Measurements from ENCODE around the gene ELK4.

DNA sequence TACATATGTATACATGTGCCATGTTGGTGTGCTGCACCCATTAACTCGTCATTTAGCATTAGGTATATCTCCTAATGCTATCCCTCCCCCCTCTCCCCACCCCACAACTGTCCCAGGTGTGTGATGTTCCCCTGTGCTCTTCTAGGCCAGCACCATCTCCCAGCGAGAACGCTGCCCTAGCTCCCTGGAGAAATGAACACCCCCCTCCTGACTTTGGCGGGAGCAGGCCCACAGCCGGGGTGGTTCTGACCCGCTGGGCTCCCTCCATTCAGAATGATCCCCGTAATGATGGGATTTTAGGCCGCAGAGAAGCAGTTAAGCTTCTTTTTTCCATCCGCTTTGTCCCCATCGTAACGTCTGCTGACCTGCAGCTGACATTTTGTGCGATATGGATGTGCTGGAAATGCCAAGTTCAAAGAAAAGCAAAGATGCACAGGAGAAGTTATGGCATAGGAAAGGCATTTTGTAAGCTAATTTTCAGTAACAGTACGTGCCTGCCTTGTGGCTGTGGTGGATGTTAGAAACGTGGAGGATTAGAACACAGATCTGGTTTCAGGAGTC, 39.3 kb downstream of the ELK4 start:
- TF ChIP-seq, protein P1, sequence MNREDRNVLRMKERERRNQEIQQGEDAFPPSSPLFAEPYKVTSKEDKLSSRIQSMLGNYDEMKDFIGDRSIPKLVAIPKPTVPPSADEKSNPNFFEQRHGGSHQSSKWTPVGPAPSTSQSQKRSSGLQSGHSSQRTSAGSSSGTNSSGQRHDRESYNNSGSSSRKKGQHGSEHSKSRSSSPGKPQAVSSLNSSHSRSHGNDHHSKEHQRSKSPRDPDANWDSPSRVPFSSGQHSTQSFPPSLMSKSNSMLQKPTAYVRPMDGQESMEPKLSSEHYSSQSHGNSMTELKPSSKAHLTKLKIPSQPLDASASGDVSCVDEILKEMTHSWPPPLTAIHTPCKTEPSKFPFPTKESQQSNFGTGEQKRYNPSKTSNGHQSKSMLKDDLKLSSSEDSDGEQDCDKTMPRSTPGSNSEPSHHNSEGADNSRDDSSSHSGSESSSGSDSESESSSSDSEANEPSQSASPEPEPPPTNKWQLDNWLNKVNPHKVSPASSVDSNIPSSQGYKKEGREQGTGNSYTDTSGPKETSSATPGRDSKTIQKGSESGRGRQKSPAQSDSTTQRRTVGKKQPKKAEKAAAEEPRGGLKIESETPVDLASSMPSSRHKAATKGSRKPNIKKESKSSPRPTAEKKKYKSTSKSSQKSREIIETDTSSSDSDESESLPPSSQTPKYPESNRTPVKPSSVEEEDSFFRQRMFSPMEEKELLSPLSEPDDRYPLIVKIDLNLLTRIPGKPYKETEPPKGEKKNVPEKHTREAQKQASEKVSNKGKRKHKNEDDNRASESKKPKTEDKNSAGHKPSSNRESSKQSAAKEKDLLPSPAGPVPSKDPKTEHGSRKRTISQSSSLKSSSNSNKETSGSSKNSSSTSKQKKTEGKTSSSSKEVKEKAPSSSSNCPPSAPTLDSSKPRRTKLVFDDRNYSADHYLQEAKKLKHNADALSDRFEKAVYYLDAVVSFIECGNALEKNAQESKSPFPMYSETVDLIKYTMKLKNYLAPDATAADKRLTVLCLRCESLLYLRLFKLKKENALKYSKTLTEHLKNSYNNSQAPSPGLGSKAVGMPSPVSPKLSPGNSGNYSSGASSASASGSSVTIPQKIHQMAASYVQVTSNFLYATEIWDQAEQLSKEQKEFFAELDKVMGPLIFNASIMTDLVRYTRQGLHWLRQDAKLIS (CRISPR knock-in tag; IDR thresholded peaks at IDR 0.05; ENCODE audit: borderline replicate concordance): no peak
- TF ChIP-seq, protein P2, sequence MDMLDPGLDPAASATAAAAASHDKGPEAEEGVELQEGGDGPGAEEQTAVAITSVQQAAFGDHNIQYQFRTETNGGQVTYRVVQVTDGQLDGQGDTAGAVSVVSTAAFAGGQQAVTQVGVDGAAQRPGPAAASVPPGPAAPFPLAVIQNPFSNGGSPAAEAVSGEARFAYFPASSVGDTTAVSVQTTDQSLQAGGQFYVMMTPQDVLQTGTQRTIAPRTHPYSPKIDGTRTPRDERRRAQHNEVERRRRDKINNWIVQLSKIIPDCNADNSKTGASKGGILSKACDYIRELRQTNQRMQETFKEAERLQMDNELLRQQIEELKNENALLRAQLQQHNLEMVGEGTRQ (CRISPR knock-in tag; IDR thresholded peaks at IDR 0.05): no peak
- TF ChIP-seq, protein P3, sequence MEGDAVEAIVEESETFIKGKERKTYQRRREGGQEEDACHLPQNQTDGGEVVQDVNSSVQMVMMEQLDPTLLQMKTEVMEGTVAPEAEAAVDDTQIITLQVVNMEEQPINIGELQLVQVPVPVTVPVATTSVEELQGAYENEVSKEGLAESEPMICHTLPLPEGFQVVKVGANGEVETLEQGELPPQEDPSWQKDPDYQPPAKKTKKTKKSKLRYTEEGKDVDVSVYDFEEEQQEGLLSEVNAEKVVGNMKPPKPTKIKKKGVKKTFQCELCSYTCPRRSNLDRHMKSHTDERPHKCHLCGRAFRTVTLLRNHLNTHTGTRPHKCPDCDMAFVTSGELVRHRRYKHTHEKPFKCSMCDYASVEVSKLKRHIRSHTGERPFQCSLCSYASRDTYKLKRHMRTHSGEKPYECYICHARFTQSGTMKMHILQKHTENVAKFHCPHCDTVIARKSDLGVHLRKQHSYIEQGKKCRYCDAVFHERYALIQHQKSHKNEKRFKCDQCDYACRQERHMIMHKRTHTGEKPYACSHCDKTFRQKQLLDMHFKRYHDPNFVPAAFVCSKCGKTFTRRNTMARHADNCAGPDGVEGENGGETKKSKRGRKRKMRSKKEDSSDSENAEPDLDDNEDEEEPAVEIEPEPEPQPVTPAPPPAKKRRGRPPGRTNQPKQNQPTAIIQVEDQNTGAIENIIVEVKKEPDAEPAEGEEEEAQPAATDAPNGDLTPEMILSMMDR (IDR thresholded peaks at IDR 0.05): no peak

Measured in WTC11 (cell line).